Smooth muscle cell (in vitro differentiated cells): Measurements from ENCODE around the gene TPRN. TPM values are rescaled to one million over a fixed set of nuclear protein-coding genes. Genes with fewer than 3 reads are reported as not detected.

Experiments used
- DNase-seq: peaks from one replicate; lab custom pipeline; 2025; ENCODE audit not compliant: unreplicated experiment; lab: John Stamatoyannopoulos, UW
- H2AFZ ChIP-seq: fragments of 200-600 bp; sonication (generic); 2 replicates; pipeline ENCODE4 v1.6.0; 2016; ENCODE audit warnings: antibody characterized with exemption, low read depth, mild to moderate bottlenecking
- H3F3A ChIP-seq: fragments of 200-600 bp; sonication (generic); 2 replicates; pipeline ENCODE4 v1.6.0; 2017; ENCODE audit warnings: antibody characterized with exemption, low read depth
- H3K27ac ChIP-seq: fragments of 200-600 bp; sonication (generic); 2 replicates; pipeline ENCODE4 v1.5.1; 2016; ENCODE audit warnings: low read depth, mild to moderate bottlenecking
- H3K27me3 ChIP-seq: fragments of 200-600 bp; sonication (generic); 2 replicates; pipeline ENCODE4 v1.6.1; 2016; ENCODE audit warnings: low read depth, mild to moderate bottlenecking
- H3K36me3 ChIP-seq: fragments of 200-600 bp; sonication (generic); 2 replicates; pipeline ENCODE4 v1.5.1; 2016; ENCODE audit warnings: low read depth
- H3K4me1 ChIP-seq: fragments of 200-600 bp; sonication (generic); 2 replicates; pipeline ENCODE4 v1.5.1; 2016; ENCODE audit warnings: low read depth
- H3K4me2 ChIP-seq: fragments of 200-600 bp; sonication (generic); 2 replicates; pipeline ENCODE4 v1.6.0; 2016; ENCODE audit warnings: mild to moderate bottlenecking
- H3K4me3 ChIP-seq: fragments of 200-600 bp; sonication (generic); 2 replicates; pipeline ENCODE4 v1.5.1; 2016; ENCODE audit warnings: mild to moderate bottlenecking
- H3K79me2 ChIP-seq: fragments of 200-600 bp; sonication (generic); 2 replicates; pipeline ENCODE4 v1.6.0; 2016; ENCODE audit warnings: low read depth, mild to moderate bottlenecking
- H3K9ac ChIP-seq: fragments of 200-600 bp; sonication (generic); 2 replicates; pipeline ENCODE4 v1.6.0; 2016; ENCODE audit warnings: low read depth
- H3K9me3 ChIP-seq: fragments of 200-600 bp; sonication (generic); replicated peaks from 2 replicates; pipeline ENCODE4 v1.5.1; 2016; ENCODE audit warnings: low read depth
- H4K20me1 ChIP-seq: fragments of 200-600 bp; sonication (generic); 2 replicates; pipeline ENCODE4 v1.6.0; 2016; ENCODE audit warnings: low read depth
- CTCF ChIP-seq: fragments of 200-600 bp; sonication (generic); IDR thresholded peaks from 2 replicates; pipeline ENCODE4 v1.5.1; 2017; ENCODE audit warnings: borderline replicate concordance, mild to moderate bottlenecking, antibody characterized with exemption; ENCODE audit not compliant: insufficient read depth, poor library complexity, severe bottlenecking
- WGBS: methylation state at CpG from one replicate; pipeline ENCODE4 v1.1.7; 2016; ENCODE audit warnings: low lambda C conversion rate; 5-methylcytosine and 5-hydroxymethylcytosine counted together
- polyA plus RNA-seq: library from polyadenylated mRNA; unstranded; fragments of >200 nt; fragmentation: Nextera tagmentation; extraction: Ambion mirVana; gene quantifications from 2 replicates; pipeline ENCODE4 v1.2.1, GENCODE V29; 2016
- total RNA-seq: library from RNA; depleted of rRNA; stranded (reverse); fragments of >200 nt; gene quantifications from 2 replicates; pipeline ENCODE4 v1.2.3, GENCODE V29; 2014

The TPRN gene
- total and polyA plus RNA-seq, 2 experiments from 2014 or later, result 4.0 to 19.0 TPM

GRCh38 chr9:137198051-137198901 is 2.3 kb downstream of the TPRN start:
- no peak for DNase-seq
- peak overlapping the region; percentile 86 for H3K4me2 ChIP-seq
- H3K4me3 ChIP-seq, result peak overlapping the region; percentile 59
- H4K20me1 ChIP-seq, result peaks cover 64% of the 10 kb centered on the region
- no peaks in the 10 kb centered on the region for H3K36me3 ChIP-seq
- H3K27me3 ChIP-seq, result no peaks in the 10 kb centered on the region
- WGBS, result 85% methylated on average over 19 of the region's 19 CpGs
- H3F3A ChIP-seq, result no peaks in the 10 kb centered on the region
- no peak overlapping the region for H3K9ac ChIP-seq
- TF ChIP-seq CTCF, result no peak
- peaks cover 50% of the 10 kb centered on the region for H3K79me2 ChIP-seq
- H2AFZ ChIP-seq, result no peak overlapping the region
- H3K4me1 ChIP-seq, result peaks cover 21% of the 10 kb centered on the region
- H3K27ac ChIP-seq, result no peak overlapping the region
- H3K9me3 ChIP-seq, result no peaks in the 10 kb centered on the region

DNA sequence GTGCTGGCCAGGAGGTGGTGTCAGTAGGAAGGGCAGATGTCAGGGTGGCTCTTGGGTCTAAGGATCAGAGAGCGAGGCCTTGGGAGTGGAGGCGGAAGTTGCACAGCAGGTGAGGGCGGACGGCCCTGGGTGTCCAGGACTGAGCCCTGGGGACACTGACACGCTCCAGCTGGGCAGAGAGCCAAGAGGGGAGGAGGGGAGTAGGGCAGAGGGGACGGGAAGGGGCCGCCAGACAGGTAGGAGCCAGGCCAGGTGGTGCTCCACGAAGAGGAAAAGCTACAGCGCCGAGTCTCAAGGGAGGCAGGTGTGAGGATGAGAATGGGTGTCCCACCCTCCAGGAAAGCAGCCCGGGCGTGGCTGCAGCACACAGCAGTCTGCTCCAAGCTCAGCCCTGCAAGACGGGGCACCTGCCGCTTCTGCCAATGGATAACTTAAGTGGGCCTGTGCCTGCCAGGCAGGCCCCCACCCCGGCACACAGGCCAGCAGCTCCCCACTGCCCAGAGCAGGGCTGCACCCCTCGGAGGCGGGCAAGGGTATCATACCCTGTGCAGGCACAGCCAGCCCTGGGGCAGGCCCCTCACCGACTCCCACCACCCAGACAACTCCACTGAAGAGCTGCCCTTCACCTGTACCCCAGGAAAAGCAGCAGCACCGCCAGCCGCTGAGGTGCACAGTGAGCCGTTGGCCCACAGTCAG is 4.9 kb downstream of the TPRN start:
- Histone ChIP-seq H4K20me1 (peaks cover 64% of the 10 kb centered on the region), H3K4me2 (no peak overlapping the region), H3K9ac (no peak overlapping the region), H2AFZ (no peak overlapping the region), H3K79me2 (peaks cover 45% of the 10 kb centered on the region), H3K4me3 (no peak overlapping the region), H3K27me3 (no peaks in the 10 kb centered on the region), H3K27ac (no peak overlapping the region), H3K9me3 (no peaks in the 10 kb centered on the region), H3K4me1 (peaks cover 15% of the 10 kb centered on the region), H3K36me3 (no peaks in the 10 kb centered on the region), H3F3A (no peaks in the 10 kb centered on the region)
- 94% methylated on average over 21 of the region's 21 CpGs for WGBS
- TF ChIP-seq CTCF, result no peak
- no peak for DNase-seq

DNA sequence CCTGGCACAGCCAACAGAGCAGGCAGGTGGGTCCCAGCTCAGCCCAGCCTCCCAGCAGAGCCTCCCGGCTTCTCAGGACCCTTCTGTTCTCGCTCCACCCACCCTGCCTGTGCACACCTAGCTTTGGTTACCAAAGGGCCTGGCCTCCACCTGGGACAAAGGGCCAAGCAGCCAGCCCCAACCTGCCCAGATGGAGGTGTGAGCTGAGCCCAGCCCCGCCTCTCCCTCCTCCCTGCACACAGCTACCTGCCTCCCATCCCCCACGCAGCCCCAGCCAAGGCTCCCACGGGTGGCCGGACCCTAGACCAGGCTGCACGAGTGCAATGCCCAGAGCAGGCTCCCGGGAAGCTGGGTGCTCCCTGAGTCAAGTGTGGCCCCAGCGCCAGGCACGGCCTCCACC is 5.6 kb downstream of the TPRN start:
- H3K36me3 ChIP-seq, result no peaks in the 10 kb centered on the region
- H3K9ac ChIP-seq, result no peak overlapping the region
- H4K20me1 ChIP-seq, result peaks cover 66% of the 10 kb centered on the region
- H3K4me2 ChIP-seq, result no peak overlapping the region
- H3K4me3 ChIP-seq, result no peak overlapping the region
- no peak for DNase-seq
- no peaks in the 10 kb centered on the region for H3K27me3 ChIP-seq
- H3K27ac ChIP-seq, result no peak overlapping the region
- H2AFZ ChIP-seq, result no peak overlapping the region
- H3K9me3 ChIP-seq, result no peaks in the 10 kb centered on the region
- H3F3A ChIP-seq, result peaks cover 5% of the 10 kb centered on the region
- H3K79me2 ChIP-seq, result peaks cover 52% of the 10 kb centered on the region
- peaks cover 15% of the 10 kb centered on the region for H3K4me1 ChIP-seq
- 97% methylated on average over 8 of the region's 10 CpGs for WGBS
- TF ChIP-seq CTCF, result no peak
